SKM-1 treated with dmso at 0.1 percent for 144 hours (cell line): ENCODE measurements around the gene KIAA1210.

Experiments
- DNase-seq: peaks from one replicate; lab custom pipeline; 2025; ENCODE audit not compliant: unreplicated experiment; lab: John Stamatoyannopoulos, UW

KIAA1210 gene

DNA sequence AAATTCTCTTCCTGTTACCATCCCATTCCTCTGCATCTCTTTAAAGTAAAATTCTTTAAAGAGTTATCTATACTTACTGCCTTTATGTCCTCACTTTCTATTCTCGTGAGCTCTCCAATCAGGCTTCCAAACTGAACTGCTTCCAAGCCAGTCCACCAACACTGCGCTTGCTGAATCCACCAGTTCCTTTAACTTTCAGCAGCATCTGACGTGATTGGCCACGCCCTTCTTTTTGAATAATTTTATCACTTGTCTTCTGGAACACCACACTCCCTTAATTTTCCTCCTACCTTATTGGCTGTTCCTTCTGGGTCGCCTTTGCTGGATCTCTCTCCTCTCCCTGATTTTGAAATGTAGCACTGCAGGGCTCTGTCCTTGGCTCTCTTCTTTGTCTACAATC is at the start of gene KIAA1210:
Gene KIAA1210 (minus strand): TSS at position 163 of the 400 bp plus-strand sequence. CDS start 4,170 bp downstream, outside the sequence.
- DNase-seq: no peak

DNA sequence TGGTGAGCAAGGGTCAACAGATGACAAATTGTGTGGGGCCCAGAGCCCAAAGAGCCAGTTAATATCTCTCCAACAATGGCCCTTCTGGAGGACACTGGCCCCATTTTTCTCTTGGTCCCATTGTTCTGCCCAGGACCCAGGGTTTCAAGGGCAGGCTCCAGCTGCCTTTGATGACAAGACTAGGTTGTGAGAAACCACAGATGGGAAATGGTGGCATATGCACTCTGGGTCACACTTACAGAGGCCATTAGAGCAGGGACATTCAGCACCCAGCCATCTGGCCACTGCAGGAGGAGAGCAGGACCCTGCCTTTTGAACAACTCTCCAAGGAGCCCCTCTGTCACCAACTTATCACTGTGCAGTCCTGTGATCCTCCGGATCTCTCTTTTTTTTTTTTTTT is 49.7 kb upstream of the KIAA1210 start:
- DNase-seq: no peak

DNA sequence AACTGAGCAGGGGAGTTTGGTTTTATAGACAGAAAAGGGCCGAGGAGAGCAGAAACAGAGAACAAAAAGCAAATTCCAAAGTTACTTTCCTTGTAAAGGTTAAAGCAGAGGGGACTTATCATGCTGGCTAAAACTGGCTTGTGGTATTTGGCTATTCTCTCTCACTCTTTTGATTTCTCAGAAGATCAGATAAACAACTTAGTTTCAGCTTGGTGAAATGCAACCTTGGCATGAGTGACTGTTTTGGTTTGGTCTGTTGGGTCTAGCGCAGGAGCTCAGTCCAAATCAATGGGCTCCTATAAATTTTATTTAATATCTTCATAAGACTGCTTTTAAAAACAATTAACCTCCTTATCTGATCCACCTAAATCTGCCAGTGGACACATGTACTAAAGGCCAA is 47.3 kb upstream of the KIAA1210 start:
- no peak for DNase-seq

DNA sequence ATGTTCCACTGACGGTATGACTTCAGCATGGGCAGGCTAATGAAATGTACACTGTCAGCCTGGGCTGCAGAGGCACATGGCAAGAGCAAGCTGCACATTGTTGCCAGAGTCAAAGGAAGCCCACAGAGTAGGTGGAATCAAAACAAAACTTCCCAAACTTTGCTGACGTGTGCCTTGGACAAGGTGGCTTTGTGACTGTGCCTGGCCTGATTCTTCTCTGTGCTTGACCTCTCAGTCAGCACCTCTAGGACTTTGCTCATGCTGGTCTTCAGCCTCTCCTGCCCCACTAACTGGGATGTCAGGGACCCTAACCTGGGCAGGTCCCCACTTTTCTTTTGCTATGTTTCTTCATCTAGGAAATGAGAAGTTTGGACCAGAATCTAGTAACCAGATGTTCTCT is 40.5 kb upstream of the KIAA1210 start:
- no peak for DNase-seq

DNA sequence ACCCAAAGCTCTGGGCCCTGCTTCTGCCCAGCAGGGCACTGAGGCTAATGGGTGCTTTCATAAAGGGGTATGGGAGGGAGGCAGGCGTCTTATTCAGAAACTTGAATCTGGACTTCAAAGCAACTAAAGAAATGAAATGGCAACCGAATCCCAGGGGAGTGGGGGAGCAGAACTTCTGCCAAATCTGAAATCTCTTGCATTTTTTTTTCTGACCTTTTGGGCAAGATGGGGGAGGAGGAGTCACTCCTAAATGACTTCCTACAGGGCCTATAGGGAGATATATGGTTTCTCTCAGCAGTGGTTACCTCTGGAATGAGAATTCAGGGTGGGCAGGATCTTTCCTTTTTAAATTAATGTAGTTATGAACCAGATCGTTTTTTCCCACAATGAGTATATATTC is 30.6 kb upstream of the KIAA1210 start:
- DNase-seq: no peak

DNA sequence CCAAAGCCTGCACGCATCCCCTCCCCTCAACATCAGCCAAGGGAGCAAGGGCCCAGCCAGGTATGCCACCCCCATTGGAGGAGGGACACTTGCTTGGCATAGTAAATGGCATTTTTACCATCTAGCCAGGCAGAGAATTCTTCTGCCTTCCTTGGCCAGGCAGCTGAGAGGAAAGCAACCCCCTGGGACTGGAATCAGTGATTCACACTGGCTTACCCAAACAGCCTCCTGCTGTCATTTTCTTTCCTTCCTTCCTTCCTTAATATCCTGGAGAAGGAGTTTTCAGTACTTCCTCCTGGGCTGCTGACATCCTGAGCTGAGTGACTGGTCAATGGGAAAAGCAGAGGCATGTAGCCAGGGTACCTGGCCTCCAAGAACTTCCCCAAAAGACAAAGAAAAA is 28.6 kb upstream of the KIAA1210 start:
- DNase-seq: no peak

DNA sequence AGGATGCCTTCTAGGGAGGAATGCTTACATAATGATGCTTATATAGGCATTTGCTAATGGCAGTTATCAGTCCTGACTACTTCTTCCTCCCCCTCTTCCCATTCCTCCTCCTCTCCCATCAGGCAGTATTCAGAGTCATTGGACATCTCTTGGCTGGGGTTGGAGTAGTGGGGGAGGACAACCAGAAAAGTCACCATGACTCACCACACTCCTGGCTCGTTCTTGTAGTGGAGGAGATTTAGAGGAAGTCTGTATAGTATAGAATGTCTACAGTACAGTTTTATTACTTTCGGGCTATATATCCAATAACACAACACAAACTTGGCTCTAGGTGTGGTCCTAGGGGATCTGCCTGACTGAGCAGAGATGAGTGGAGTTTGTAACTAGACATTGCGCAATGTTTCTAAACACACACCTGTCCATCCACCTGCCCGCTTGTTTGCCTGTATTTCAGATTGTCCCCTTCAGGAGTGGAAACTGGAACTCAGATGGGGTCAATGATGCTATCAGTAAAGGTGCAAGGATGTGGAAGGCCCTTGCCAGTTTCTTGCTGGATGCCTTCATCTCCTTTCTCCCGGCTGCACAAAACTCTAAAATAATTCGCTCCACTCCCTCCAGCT is 27.9 kb upstream of the KIAA1210 start:
- no peak for DNase-seq

DNA sequence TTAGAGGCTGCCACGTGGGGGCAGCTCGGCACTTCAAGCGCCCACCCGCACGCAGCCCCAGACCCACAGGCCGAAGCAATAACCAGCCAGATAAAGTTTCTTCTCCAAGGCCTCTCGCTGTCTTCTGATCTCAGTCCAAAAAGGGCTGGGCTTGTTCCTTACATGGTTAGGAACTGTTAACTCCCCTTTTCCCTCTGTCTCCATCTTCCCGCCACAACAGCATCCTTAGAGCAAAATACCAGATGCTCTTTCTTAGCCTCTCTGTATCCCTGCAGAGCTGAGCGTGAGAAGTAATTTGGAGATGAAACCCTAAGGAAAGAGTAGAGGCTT is 23.4 kb upstream of the KIAA1210 start:
- DNase-seq: no peak

DNA sequence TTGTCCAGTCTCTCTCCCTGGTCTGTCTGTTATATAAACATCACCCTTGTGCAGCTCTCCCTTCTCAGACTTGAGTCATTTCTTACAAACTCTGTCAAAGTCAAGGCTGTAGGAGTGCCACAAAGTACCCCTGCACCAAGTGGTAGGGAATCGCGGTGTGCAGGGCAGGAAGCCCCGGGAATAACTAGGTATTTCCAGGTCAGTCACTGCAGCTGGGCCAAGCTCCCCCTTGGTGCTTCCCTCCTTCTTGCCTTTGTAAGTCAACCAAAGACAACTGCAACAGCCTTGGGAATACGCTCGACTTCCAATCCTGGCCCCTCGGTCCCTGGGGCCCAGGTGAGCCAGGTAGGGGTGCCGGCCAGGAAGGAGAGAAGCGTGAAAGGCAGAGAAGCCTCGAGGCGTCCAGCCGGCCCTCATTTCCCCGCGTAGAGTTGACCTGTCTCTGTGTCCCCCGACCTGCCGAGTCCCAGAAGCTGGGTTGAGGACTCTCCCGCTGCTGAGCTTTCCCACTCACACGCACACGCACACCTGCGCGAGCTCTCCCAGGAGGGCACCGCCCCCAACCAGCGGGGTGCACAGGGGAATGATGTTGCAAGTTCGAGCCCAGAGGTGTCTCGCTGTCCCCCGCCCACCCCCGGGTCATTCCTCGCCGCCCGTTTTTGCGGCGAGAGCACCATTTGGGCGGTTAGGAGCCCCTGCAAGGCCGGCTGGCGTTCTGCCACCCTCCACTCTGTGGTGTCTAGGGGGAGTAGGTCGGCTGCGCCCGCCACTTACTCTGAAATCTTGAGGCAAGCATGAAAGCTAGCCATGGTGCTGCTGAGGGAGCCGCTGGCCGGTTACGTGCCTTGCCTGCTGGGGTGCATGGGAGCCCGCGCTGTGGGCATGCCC is 22.8 kb upstream of the KIAA1210 start:
- no peak for DNase-seq

DNA sequence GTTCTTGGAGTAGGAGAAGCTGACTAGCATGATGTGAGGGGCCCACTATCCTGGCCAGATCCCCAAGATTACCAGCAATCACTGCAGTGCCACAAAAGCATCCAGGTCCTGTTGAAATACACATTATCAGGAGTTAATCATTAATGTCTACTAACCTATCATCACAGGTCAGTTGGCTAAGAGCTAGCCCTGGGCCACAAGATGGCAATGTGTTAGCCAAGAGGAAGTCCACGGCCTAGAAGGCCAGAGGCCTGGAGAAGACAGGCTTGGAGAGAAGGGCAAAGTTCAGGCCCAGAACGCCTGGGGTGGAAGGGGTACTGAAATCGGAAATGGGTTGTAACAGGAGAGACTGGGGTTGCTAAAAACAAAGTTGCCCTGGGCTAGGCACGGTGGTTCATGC is 19.9 kb upstream of the KIAA1210 start:
- DNase-seq: no peak

DNA sequence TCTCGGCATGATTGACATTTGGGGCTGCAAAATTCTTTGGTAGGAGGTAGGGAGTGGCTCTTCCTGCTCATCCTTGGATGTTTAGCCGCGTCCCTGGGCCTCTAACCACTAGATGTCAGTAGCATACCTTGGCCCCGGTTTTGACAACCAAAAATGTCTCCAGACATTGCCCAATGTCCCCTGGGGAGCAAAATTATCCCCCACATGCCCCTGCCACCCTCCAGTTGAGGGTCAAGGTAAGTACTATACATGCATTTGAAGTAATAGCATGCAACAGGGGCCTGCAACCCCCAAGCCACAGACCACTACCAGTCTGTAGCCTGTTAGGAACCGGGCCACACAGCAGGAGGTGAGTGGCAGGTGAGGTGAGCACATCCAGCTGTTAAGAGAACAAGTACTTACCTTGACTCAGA is 17.6 kb upstream of the KIAA1210 start:
- DNase-seq: no peak

DNA sequence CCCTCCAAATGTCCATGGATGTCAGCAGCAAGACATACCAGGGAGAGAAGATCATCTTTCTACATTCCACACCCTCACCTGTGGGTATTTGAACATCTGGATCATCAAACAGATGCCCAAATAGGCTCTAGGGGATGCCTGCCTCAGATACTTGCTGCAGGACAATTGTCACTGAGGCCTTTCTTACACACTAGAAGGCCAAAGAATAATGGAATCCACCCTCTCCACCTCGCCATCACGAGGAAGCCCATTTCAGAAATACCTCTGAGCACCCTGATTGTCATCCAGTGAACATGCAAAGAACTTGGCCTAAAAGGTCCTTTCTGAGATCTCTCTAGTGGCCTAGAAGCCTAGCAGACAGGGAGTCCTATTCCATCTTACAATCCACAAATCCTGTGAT is 6.9 kb upstream of the KIAA1210 start:
- no peak for DNase-seq

DNA sequence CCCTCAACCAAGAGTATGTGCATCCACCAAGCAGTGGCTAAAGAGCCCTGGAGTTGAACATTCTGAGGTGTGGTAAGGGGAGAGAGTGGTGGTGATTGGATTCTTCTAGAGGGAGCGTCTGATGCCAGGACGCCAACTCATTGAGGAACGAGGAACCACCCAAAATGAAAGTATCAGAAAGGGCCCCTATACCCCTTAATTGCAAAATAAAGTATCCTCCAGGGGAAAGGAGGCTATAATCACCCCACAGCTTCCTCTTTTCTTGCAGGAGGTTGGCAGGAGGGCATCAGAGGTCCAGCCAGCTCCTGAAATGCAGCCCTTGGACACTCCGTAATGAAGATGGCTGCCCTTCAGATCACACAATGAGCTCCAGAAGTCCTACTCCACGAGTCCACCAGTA is 5.3 kb upstream of the KIAA1210 start:
- DNase-seq: peak; percentile 10

DNA sequence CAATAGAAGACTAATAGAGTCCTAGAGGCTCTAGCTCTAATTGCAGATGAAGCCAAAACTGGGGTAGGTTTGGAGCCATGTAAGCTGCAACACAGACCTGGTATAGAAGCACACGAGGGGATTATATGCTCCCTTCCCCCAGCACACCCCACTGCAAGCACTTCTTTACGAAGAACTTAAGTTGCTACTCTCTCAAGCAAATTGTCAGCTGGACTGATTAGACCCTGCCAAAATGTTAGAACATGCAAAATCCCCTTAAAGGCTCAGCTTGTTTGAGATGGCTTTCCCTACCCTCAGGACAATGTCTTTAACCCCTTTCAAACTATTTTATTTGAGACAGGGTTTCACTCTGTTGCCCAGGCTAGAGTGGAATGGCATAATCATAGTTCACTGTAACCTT is 4.7 kb upstream of the KIAA1210 start:
- DNase-seq: no peak

DNA sequence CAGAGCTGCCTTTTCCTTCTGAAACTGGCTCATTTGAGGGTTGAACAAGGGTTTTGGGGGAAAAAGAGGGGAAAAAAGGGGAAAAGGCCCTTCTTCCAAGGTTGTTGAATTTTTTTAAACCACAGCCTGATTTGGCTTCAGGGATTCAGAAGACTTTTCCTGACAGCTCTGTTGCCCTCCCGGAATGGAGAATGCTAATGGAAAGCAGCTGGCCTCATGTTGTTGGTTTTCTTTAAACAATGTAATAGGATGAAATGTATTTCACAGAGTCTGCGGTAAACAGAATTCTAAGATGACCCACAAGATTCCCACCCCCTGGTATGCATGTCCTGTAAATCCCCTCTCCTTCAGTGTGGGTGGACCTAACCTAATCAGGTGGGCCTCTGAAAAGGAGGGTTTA is 3.3 kb upstream of the KIAA1210 start:
- DNase-seq: no peak

DNA sequence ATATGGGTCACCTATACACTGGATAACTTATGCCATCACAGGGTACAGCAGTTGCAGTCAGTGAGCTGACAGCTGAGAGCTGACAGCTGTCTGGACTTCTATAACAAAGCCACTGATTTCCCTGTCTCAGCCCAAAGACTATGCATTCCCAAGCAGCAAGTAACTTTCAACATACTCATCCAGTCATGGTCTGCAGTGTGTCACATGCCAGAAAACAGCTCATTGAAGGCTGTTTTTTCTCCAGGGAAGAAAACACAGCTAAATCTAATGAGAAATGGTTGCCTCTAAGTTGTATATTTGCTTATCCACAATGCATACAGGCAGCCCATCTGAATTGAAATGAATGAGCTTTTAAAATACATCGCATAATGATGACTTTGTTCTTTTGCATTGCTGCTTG is 6.3 kb downstream of the KIAA1210 start:
- no peak for DNase-seq

DNA sequence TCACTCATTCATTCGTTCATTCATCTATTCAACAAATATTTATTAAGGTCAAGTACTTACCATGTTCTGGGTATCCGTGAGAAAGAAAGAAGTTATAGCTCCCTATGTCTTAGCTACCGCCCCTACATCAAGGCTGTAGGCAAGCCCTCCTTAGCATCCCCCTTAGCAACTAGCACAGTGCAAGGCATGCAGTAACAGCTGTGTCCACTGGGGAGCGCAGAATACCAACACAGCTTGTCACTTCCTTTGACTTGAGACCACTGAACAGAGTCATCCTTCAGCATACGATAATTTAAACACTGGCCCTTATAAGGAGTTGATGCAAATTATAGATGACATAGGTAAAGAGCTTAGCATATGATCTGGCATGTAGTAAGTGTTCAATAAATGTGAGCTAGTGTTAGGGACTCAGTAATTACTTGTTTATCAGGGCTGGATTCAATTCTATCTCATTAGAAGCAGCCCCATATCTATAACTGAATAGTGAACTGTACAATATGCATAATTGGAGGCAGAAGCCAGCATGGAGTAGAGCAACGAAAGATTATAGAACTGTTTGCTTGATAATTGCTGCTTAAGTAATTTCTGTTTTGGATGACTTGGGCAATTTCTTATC is 8.7 kb downstream of the KIAA1210 start:
- no peak for DNase-seq

DNA sequence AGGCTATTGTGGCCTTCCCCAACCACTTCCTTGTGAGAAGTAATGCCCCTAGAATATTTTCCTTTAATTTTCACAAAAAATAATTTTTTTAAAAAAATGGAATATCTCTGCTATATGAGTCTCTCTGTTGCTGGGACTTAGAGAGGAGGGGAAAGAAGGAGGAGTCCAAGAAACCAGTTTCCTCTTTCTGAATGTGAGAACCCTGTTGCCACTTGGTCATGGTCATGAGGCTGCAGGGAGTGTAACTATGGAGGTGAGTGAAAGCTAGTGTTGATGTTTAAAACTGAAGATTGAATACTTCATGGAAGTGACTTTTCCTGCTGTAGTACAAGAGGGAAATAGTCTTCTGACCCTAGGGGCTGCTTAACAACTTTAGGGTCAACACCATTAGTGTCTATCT is 20.4 kb downstream of the KIAA1210 start:
- DNase-seq: no peak

DNA sequence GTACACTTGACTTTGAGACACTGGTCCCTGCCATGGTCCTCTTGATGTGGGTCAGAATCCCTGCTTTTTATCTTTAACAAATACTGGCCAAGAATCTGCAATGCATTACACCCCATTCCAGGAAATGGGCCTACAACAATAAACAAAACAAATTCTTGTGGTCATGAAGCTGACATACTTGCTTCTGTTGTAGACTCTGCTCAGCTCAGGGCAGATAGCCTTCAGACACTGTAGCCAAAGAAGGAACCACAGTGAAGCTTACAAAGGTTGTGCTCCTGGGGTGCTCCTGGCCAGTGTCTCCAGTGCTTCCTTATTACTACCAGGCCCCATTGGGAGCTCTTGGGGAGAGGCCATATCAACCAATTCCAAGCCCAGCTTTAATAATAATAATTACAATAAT is 21.8 kb downstream of the KIAA1210 start:
- DNase-seq: no peak

DNA sequence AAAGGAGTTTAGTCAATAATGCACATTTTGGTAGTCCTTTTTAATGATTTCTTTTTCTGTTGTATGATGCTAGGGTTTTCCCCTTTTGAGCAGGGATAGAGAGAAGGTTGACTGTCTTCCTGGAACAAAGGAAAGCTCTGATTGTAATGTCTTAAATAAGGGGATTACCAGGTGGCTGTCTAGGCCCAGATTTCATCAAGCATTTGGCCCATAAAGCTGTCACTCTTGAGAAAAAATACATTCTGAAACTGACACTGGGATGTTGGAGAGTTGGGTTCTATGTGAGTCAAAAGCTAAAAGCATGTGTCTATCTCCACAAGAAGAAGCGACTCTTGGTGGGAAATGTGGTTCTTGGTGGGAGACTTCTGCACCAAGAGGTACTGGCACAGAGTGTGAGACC is 26.4 kb downstream of the KIAA1210 start:
- no peak for DNase-seq

DNA sequence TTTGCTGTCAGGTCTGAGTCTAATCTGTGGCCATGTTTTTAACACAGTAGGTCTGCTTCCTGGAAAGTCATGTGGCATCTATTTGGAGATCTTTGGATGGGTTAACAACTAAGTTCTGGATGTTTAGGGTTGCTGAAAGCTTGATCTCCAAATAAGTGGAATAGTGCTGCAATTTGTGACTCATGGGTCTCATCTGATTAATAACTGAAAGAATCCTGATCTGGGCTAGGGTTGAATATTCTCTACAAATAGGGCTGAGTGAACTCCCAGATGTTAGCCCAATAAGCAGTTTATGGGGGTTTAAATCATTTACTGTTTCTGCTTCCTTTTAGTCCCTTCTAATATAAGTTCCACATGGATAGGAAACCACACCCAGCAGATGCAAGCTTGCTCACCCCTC is 31.7 kb downstream of the KIAA1210 start:
- DNase-seq: no peak

DNA sequence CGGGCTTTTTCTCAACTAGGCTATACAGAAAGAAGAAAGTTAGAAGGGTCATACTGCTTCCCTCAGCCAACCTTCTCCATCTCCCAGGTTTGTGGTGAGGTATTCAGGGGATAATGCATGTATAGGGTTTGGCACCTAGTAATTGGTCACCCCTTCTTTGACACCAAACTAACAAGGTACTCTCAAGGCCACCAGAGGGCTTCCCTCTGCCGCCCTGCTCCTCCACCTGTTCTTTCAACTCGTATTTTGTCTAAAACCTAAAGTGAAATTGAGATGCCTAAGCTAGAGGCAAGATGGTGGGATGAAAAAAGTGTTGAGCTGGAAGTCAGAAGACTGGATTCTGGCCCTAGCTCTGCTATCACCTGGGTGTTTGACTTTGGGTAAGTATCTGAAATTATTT is 32.8 kb downstream of the KIAA1210 start:
- DNase-seq: no peak
